Fibroblast of gingiva (primary cell): ENCODE data around the gene SAYSD1.

ENCODE experiments used
- DNase-seq: peaks from one replicate; pipeline ENCODE4 v3.0.0-alpha.2; 2011; ENCODE audit warnings: low read depth

Gene SAYSD1

GRCh38 chr6:39058471-39059147, 56.4 kb downstream of the SAYSD1 start:
- DNase-seq: no peak

GRCh38 chr6:39057251-39058155, 57.5 kb downstream of the SAYSD1 start:
- DNase-seq: no peak

GRCh38 chr6:39056681-39057080, 58.3 kb downstream of the SAYSD1 start:
- DNase-seq: no peak

- DNase-seq: no peak
Observed at GRCh38 chr6:39056191-39056590, 58.8 kb downstream of the SAYSD1 start.

GRCh38 chr6:39055661-39056060, 59.3 kb downstream of the SAYSD1 start:
- DNase-seq: no peak

GRCh38 chr6:39054577-39055142, 60.3 kb downstream of the SAYSD1 start:
- DNase-seq: no peak
